ENCODE measurements around the gene RINL.

GRCh38 chr19:38868551-38868950 is 9.5 kb downstream of the RINL start:
- TF ChIP-seq, protein P1, sequence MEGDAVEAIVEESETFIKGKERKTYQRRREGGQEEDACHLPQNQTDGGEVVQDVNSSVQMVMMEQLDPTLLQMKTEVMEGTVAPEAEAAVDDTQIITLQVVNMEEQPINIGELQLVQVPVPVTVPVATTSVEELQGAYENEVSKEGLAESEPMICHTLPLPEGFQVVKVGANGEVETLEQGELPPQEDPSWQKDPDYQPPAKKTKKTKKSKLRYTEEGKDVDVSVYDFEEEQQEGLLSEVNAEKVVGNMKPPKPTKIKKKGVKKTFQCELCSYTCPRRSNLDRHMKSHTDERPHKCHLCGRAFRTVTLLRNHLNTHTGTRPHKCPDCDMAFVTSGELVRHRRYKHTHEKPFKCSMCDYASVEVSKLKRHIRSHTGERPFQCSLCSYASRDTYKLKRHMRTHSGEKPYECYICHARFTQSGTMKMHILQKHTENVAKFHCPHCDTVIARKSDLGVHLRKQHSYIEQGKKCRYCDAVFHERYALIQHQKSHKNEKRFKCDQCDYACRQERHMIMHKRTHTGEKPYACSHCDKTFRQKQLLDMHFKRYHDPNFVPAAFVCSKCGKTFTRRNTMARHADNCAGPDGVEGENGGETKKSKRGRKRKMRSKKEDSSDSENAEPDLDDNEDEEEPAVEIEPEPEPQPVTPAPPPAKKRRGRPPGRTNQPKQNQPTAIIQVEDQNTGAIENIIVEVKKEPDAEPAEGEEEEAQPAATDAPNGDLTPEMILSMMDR (IDR thresholded peaks at IDR 0.05): no peak
- TF ChIP-seq REST (IDR thresholded peaks at IDR 0.05; ENCODE audit: insufficient read depth in 1 of 2, low read depth in 2 of 2, low read length in 1 of 2): no peak
